HepG2 (cell line): Measurements from ENCODE around the gene CAND2. TPM values are rescaled to one million over a fixed set of nuclear protein-coding genes. Genes with fewer than 3 reads are reported as not detected.

Experiments
- ATAC-seq: fragments of 200-7000 bp; cut with Tn5 transposase; 3 replicates; pipeline ENCODE4 v1.9.1; 2020; ENCODE audit warnings: mild to moderate bottlenecking, moderate library complexity
- BruUV-seq: library from RNA; stranded (reverse); fragments of 400-500 nt; replicated peaks from 2 replicates; lab custom pipeline; 2021; lab: Mats Ljungman, UMichigan
- CTCF ChIA-PET: fragments of 300-600 bp; formaldehyde crosslinking; extraction: SDS; loops from one replicate; lab custom pipeline; 2021; ENCODE audit warnings: low total read pairs, inconsistent platforms, low intra/inter-chr PET ratio; lab: Yijun Ruan, JAX
- POLR2A ChIA-PET: fragments of 350-600 bp; sonication (Branson Sonifier 250); formaldehyde crosslinking; loops from one replicate; lab custom pipeline; 2020; ENCODE audit warnings: antibody characterized with exemption, inconsistent platforms; lab: Yijun Ruan, JAX
- DNase-seq: peaks from one replicate; pipeline ENCODE4 v3.0.0-alpha.2; 2015; ENCODE audit warnings: low spot score
- FAIRE-seq: peaks from 3 replicates; lab custom pipeline; 2011; peaks lifted over from hg19 to GRCh38; lab: Jason Lieb, UNC
- H2AFZ ChIP-seq: one replicate; pipeline ENCODE4 v1.6.1; 2011; ENCODE audit warnings: low read length, inconsistent platforms
- H3K27ac ChIP-seq: fragments of 300-600 bp; 3 replicates; pipeline ENCODE4 v1.8.0; 2011; ENCODE audit warnings: mixed run types, mild to moderate bottlenecking, mixed read lengths, low read length, inconsistent platforms; ENCODE audit not compliant: insufficient read depth; ENCODE audit errors: extremely low read length
- H3K27me3 ChIP-seq, 2 experiments: fragments of 200-600 bp in 1 of 2; 2 replicates in 1 of 2; 3 replicates in 1 of 2; pipeline versions ENCODE4 v1.6.0 to v1.8.0; 2011; ENCODE audit warnings: low read length in 2 of 2, mild to moderate bottlenecking in 2 of 2, moderate library complexity in 2 of 2, inconsistent platforms in 1 of 2; ENCODE audit not compliant: insufficient read depth in 2 of 2, control insufficient read depth in 1 of 2
- H3K36me3 ChIP-seq, 2 experiments: fragments of 200-600 bp in 1 of 2; replicated peaks in 1 of 2; 2 replicates in 1 of 2; 3 replicates in 1 of 2; pipeline versions ENCODE4 v1.5.1 to v1.8.0; 2011; ENCODE audit warnings: low read length in 2 of 2, inconsistent platforms in 1 of 2; ENCODE audit not compliant: insufficient read depth in 2 of 2, control insufficient read depth in 1 of 2
- H3K4me1 ChIP-seq: 2 replicates; pipeline ENCODE4 v1.5.1; 2012; ENCODE audit warnings: low read length, inconsistent platforms; ENCODE audit not compliant: insufficient read depth
- H3K4me2 ChIP-seq: 2 replicates; pipeline ENCODE4 v1.6.0; 2011; ENCODE audit warnings: low read depth, low read length, inconsistent platforms
- H3K4me3 ChIP-seq, 3 experiments: fragments of 200-600 bp in 1 of 3; sonication (generic), shearing (Covaris generic) in 1 of 3; replicated peaks in 1 of 3; 2 replicates each; pipeline ENCODE4 v1.5.1; 2011 to 2016; ENCODE audit warnings: low read length in 3 of 3, inconsistent platforms in 2 of 3, low read depth in 2 of 3, mild to moderate bottlenecking in 2 of 3, control low read depth in 1 of 3, mixed read lengths in 1 of 3; ENCODE audit not compliant: insufficient read depth in 1 of 3
- H3K79me2 ChIP-seq: one replicate; pipeline ENCODE4 v1.6.1; 2011; ENCODE audit warnings: low read length, inconsistent platforms; ENCODE audit not compliant: insufficient read depth
- H3K9ac ChIP-seq: 2 replicates; pipeline ENCODE4 v1.6.0; 2011; ENCODE audit warnings: mild to moderate bottlenecking, low read depth, low read length, inconsistent platforms; ENCODE audit not compliant: insufficient read depth
- H3K9me3 ChIP-seq: 2 replicates; pipeline ENCODE4 v1.5.1; 2012; ENCODE audit warnings: mild to moderate bottlenecking, low read length
- H4K20me1 ChIP-seq: 2 replicates; pipeline ENCODE4 v1.6.0; 2011; ENCODE audit warnings: inconsistent platforms, mild to moderate bottlenecking, low read length, moderate library complexity; ENCODE audit not compliant: insufficient read depth
- ATF4 ChIP-seq, 2 experiments: fragments of 450-650 bp in 1 of 2; sonication (generic) in 1 of 2; formaldehyde crosslinking; IDR thresholded peaks; 2 replicates each; pipeline versions ENCODE4 v1.5.0 to v1.8.0; 2020 to 2022; ENCODE audit warnings: mild to moderate bottlenecking in 1 of 2, missing genetic modification reagents in 1 of 2
- JUNB ChIP-seq: sonication (generic); formaldehyde crosslinking; IDR thresholded peaks from 2 replicates; pipeline ENCODE4 v1.8.0; 2022; ENCODE audit warnings: missing genetic modification reagents, mild to moderate bottlenecking, borderline replicate concordance
- ZBTB26 ChIP-seq: IDR thresholded peaks from 2 replicates; pipeline ENCODE4 v1.6.1; 2016; ENCODE audit warnings: missing compliant biosample characterization, missing genetic modification reagents, borderline replicate concordance
- ZGPAT ChIP-seq: IDR thresholded peaks from 2 replicates; pipeline ENCODE4 v1.6.1; 2016; ENCODE audit warnings: mild to moderate bottlenecking
- ZHX1 ChIP-seq: sonication (generic); formaldehyde crosslinking; IDR thresholded peaks from 2 replicates; pipeline ENCODE4 v1.8.1; 2022; ENCODE audit warnings: low read depth, mild to moderate bottlenecking, missing genetic modification reagents
- ZIK1 ChIP-seq: sonication (generic); formaldehyde crosslinking; IDR thresholded peaks from 2 replicates; pipeline ENCODE4 v1.5.0; 2020; ENCODE audit warnings: mild to moderate bottlenecking, low read depth, missing genetic modification reagents, borderline replicate concordance
- ZNF138 ChIP-seq: sonication (generic); formaldehyde crosslinking; IDR thresholded peaks from 2 replicates; pipeline ENCODE4 v1.5.0; 2020; ENCODE audit warnings: mild to moderate bottlenecking, low read depth, missing genetic modification reagents
- ZNF17 ChIP-seq: sonication (generic); formaldehyde crosslinking; IDR thresholded peaks from 2 replicates; pipeline ENCODE4 v1.5.0; 2020; ENCODE audit warnings: mild to moderate bottlenecking, missing genetic modification reagents
- ZNF329 ChIP-seq: sonication (generic); formaldehyde crosslinking; IDR thresholded peaks from 2 replicates; pipeline ENCODE4 v1.9.0; 2021; ENCODE audit warnings: low read depth, mild to moderate bottlenecking, missing genetic modification reagents
- ZNF335 ChIP-seq: sonication (generic); formaldehyde crosslinking; IDR thresholded peaks from 2 replicates; pipeline ENCODE4 v1.4.0; 2020; ENCODE audit warnings: missing genetic modification reagents
- ZNF484 ChIP-seq: sonication (generic); formaldehyde crosslinking; IDR thresholded peaks from 2 replicates; pipeline ENCODE4 v1.5.1; 2020; ENCODE audit warnings: mild to moderate bottlenecking, low read depth, missing genetic modification reagents, borderline replicate concordance
- ZNF563 ChIP-seq: sonication (generic); formaldehyde crosslinking; IDR thresholded peaks from 2 replicates; pipeline ENCODE4 v1.8.0; 2022; ENCODE audit warnings: mild to moderate bottlenecking, moderate library complexity, missing genetic modification reagents
- WGBS: methylation state at CpG from one replicate; pipeline ENCODE4 v1.1.6; 2017; ENCODE audit warnings: low lambda C conversion rate; 5-methylcytosine and 5-hydroxymethylcytosine counted together
- in situ Hi-C: cut with HindIII; loops from 2 replicates; pipeline ENCODE4 v1.10.0; 2017; ENCODE audit warnings: low pct_unique_long_range_greater_than_20kb; ENCODE audit not compliant: extremely low pct_ligation_motif_present
- intact Hi-C: fragments of 100-400 bp; cut with micrococcal nuclease; formaldehyde crosslinking; loops from one replicate; pipeline ENCODE4 v1.10.0; 2022; ENCODE audit not compliant: unreplicated experiment
- polyA plus RNA-seq, 8 experiments: library from polyadenylated mRNA; depleted of rRNA in 3 of 8; stranded (reverse) in 7 of 8; unstranded in 1 of 8; fragments of >200 nt; fragmentation: Illumina TruSeq in 4 of 8; extraction: Trizol in 4 of 8; gene quantifications; 2 replicates each; pipeline versions ENCODE4 v1.2.1 to v1.2.3, GENCODE V29; 2011 to 2016; ENCODE audit warnings: low read depth in 4 of 8, missing spikeins in 1 of 8, mixed read lengths in 1 of 8; ENCODE audit not compliant: insufficient read depth in 1 of 8
- total RNA-seq, 5 experiments: library from RNA; depleted of rRNA; stranded (reverse); fragments of >200 nt; fragmentation: Illumina TruSeq; extraction: Trizol; gene quantifications; 2 replicates each; pipeline ENCODE4 v1.2.3, GENCODE V29; 2016; ENCODE audit warnings: low read depth in 1 of 5

The CAND2 gene
- total and polyA plus RNA-seq, 2 of the 13 experiments (the other 11 are each of a cell fraction or from before 2014, with no cell fraction given), result 0.01 TPM; not detected in 1

- Histone ChIP-seq H3K27ac (no peak overlapping the region), H3K36me3 (no peaks in the 10 kb centered on the region), H4K20me1 (no peaks in the 10 kb centered on the region)
- 50% methylated on average over 3 of the region's 34 CpGs for WGBS
- no peak for TF ChIP-seq ZIK1 (CRISPR knock-in tag)
- no peak for TF ChIP-seq ATF4 (CRISPR knock-in tag; IDR thresholded peaks at IDR 0.05)
- no peak for TF ChIP-seq ZBTB26 (CRISPR knock-in tag)
- TF ChIP-seq ZGPAT (CRISPR knock-in tag), result no peak
- no peak for TF ChIP-seq ZNF563 (CRISPR knock-in tag)
- TF ChIP-seq ZNF484 (CRISPR knock-in tag), result no peak
- TF ChIP-seq ZNF329, result no peak
- no peak for TF ChIP-seq ZHX1 (CRISPR knock-in tag)
- no peak for TF ChIP-seq ZNF335 (CRISPR knock-in tag)
- no peak for TF ChIP-seq JUNB (CRISPR knock-in tag)
- no peak for TF ChIP-seq ZNF138
- no peak for TF ChIP-seq ZNF17
- TF ChIP-seq, all 625 proteins: peak for 0
- H3K4me3 ChIP-seq, result no peak overlapping the region
- POLR2A ChIA-PET, result no interaction called here
- peaks cover 16 to 65% of the 10 kb centered on the region in 2 experiments for H3K27me3 ChIP-seq
- BruUV-seq, result no TSS peak
- intact Hi-C loops, result no loop called here
- FAIRE-seq (no peak), ATAC-seq (peak; percentile 10; the same call in 2 of the 3 replicates), DNase-seq (no peak)
- no peaks in the 10 kb centered on the region for H3K9me3 ChIP-seq
- in situ Hi-C loops, result no loop called here
- H3K79me2 ChIP-seq, result no peaks in the 10 kb centered on the region
- no peaks in the 10 kb centered on the region for H3K4me1 ChIP-seq
- H3K4me2 ChIP-seq, result no peak overlapping the region
- CTCF ChIA-PET, result no interaction called here
- H2AFZ ChIP-seq, result no peak overlapping the region
- H3K9ac ChIP-seq, result no peak overlapping the region
Observed at GRCh38 chr3:12816521-12817342, 20.3 kb downstream of the CAND2 start.
